ENCODE data around the gene GATB. TPM values are rescaled to one million over a fixed set of nuclear protein-coding genes. Genes with fewer than 3 reads are reported as not detected.

GATB gene
- total RNA-seq, 1 donor from 2014 or later = 22.9 TPM

DNA sequence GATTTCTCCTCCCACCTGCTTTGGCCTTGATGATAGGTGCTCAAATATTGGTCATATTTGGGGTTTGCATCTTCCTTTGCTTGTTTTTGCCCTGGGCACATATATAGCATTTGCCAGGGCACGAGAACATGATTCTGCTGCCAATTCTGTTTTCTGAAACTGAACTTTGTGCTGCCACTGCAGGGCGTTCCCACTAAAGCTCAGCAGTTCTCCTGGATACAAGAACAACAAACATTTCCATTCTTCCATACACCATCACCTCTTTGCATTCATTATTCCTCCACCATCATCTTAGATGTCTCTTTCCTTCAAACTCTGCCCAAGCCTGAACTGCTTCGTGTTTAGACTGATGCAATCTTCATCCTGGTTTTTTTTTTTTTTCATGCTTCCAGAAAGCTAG, 36.3 kb upstream of the GATB start:
- ATAC-seq (ENCODE audit: low read depth) (no peak), DNase-seq (no peak)
- no peaks in the 10 kb centered on the region for H3K9me3 Mint-ChIP-seq
- TF ChIP-seq, protein P1, sequence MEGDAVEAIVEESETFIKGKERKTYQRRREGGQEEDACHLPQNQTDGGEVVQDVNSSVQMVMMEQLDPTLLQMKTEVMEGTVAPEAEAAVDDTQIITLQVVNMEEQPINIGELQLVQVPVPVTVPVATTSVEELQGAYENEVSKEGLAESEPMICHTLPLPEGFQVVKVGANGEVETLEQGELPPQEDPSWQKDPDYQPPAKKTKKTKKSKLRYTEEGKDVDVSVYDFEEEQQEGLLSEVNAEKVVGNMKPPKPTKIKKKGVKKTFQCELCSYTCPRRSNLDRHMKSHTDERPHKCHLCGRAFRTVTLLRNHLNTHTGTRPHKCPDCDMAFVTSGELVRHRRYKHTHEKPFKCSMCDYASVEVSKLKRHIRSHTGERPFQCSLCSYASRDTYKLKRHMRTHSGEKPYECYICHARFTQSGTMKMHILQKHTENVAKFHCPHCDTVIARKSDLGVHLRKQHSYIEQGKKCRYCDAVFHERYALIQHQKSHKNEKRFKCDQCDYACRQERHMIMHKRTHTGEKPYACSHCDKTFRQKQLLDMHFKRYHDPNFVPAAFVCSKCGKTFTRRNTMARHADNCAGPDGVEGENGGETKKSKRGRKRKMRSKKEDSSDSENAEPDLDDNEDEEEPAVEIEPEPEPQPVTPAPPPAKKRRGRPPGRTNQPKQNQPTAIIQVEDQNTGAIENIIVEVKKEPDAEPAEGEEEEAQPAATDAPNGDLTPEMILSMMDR (IDR thresholded peaks at IDR 0.05) = no peak
- no peak overlapping the region for H3K4me3 Mint-ChIP-seq
- ChIA-PET POLR2A (no interaction called here), CTCF (no interaction called here)
- H3K27me3 Mint-ChIP-seq = peaks cover 5% of the 10 kb centered on the region
- H3K4me1 Mint-ChIP-seq = no peaks in the 10 kb centered on the region
- intact Hi-C loops (cut with micrococcal nuclease) = no loop called here
- no peak overlapping the region for H3K27ac Mint-ChIP-seq
- H3K36me3 Mint-ChIP-seq (ENCODE audit: low read depth) = no peaks in the 10 kb centered on the region

DNA sequence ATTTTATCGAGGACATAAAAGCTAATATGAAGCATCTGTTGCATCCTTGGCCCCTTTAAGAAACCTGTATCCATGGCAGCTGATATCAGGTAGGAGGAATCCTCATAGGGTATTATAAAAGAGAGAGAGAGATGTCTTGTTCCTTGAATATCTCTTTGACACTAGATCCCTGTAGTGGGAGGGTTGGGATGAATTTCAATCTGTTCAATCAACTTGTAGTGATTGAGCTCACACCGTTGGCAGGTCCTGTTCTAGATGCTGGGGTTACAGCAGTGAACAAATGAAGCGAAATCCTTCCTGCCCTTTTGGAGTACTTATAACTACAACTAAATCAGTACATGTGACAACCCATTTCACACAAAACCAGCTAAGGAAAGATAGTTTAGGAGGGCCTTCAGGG, 35.3 kb upstream of the GATB start:
- TF ChIP-seq, protein P1 (IDR thresholded peaks at IDR 0.05) = no peak
- POLR2A ChIA-PET = no interaction called here
- CTCF ChIA-PET = no interaction called here

DNA sequence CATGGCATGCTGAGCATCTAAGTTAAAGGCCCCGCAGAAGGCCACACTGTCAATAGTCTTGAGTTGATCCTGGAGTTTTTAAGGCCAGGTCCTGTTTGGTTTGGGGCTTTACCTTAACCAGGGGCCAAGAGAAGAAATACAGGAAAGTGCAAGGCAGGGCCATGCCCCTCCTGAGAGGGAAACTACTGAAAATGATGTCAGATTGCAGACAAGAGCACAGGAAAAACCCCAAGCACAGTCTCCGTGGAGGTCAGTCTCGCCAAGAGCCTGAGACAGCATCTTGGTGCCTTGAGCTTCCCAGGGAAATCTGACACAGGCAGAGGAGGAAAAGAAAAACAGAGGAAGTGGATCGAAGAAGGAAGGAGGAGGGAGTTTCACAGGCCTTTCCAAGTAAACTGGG, 32.2 kb upstream of the GATB start:
- DNase-seq = no peak
- peaks cover 7% of the 10 kb centered on the region for H3K27me3 Mint-ChIP-seq
- no peak overlapping the region for H3K27ac Mint-ChIP-seq
- H3K4me3 Mint-ChIP-seq = no peak overlapping the region
- no peak for ATAC-seq (ENCODE audit: low read depth)
- CTCF ChIA-PET = interaction anchor here (1.1 kb wide), 1 partner anchor 9 kb away, joined by 7 read pairs; no protein-coding TSS in a partner anchor
- intact Hi-C loops (cut with micrococcal nuclease) = no loop called here
- POLR2A ChIA-PET = no interaction called here
- TF ChIP-seq, protein P1 (IDR thresholded peaks at IDR 0.05) = no peak
- no peaks in the 10 kb centered on the region for H3K36me3 Mint-ChIP-seq (ENCODE audit: low read depth)
- H3K9me3 Mint-ChIP-seq = no peaks in the 10 kb centered on the region
- H3K4me1 Mint-ChIP-seq = no peaks in the 10 kb centered on the region

More for the DNA sequence above, 35.3 kb upstream of the GATB start:
- DNase-seq = no peak
- ATAC-seq (ENCODE audit: low read depth) = no peak
- Mint-ChIP-seq H3K4me3 (no peak overlapping the region), H3K4me1 (no peaks in the 10 kb centered on the region), H3K27me3 (peaks cover 7% of the 10 kb centered on the region), H3K9me3 (no peaks in the 10 kb centered on the region), H3K27ac (no peak overlapping the region), H3K36me3 (ENCODE audit: low read depth) (no peaks in the 10 kb centered on the region)
- intact Hi-C loops (cut with micrococcal nuclease) = no loop called here

DNA sequence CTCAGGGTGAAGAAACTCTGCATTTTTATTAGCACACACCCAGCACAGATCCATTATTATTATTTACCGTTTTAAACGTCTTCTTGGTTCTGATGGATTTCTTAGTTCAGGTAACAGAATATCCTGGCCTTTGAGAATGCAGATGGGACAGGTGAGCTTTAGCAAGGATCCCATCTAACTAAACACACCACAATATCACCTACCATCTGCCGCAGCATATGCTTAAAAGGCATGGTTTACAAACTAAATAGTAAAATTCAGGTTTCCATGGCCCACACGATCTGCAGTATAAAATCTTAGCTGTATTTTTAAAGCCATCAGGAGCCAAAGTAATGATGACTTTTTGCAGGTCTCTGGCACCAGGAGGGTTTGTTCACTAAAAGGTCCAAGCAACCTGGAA, 31.7 kb upstream of the GATB start:
- no peaks in the 10 kb centered on the region for H3K4me1 Mint-ChIP-seq
- ChIA-PET POLR2A (no interaction called here), CTCF (no interaction called here)
- ATAC-seq (ENCODE audit: low read depth) (no peak), DNase-seq (no peak)
- peaks cover 7% of the 10 kb centered on the region for H3K27me3 Mint-ChIP-seq
- H3K27ac Mint-ChIP-seq = no peak overlapping the region
- H3K4me3 Mint-ChIP-seq = no peak overlapping the region
- H3K9me3 Mint-ChIP-seq = no peaks in the 10 kb centered on the region
- H3K36me3 Mint-ChIP-seq (ENCODE audit: low read depth) = no peaks in the 10 kb centered on the region
- TF ChIP-seq, protein P1 (IDR thresholded peaks at IDR 0.05) = no peak
- intact Hi-C loops (cut with micrococcal nuclease) = no loop called here

DNA sequence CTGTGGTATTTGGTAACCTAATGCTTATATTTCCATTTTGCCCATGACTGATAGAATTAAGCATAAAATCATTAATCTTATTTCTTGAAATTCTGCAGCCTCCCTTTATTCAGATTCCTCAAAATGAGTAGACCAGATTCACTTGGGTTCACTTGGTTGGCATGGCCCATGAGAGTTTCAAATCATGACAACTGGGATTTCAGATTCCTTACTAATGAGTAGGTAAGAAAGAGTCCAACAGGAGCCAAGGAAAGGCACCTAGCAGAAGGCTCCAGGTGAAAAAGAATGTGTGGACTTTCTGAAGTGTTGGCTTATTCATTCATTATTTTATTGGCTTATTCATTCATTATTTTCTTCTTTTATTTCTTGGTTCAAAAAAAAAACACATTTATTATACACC, 27.2 kb upstream of the GATB start:
- H3K27me3 Mint-ChIP-seq = peaks cover 17% of the 10 kb centered on the region
- ChIA-PET POLR2A (no interaction called here), CTCF (no interaction called here)
- no peak overlapping the region for H3K4me3 Mint-ChIP-seq
- intact Hi-C loops (cut with micrococcal nuclease) = no loop called here
- TF ChIP-seq, protein P1 (IDR thresholded peaks at IDR 0.05) = no peak
- ATAC-seq (ENCODE audit: low read depth) = no peak
- DNase-seq = no peak
- H3K36me3 Mint-ChIP-seq (ENCODE audit: low read depth) = no peaks in the 10 kb centered on the region
- no peaks in the 10 kb centered on the region for H3K4me1 Mint-ChIP-seq
- no peaks in the 10 kb centered on the region for H3K9me3 Mint-ChIP-seq
- no peak overlapping the region for H3K27ac Mint-ChIP-seq

All from activated B cell treated with CpG ODN at 0.5 μM for 24 hours (primary cell).